ENCODE results near the gene LRRC14B.
"Not testable (repeated sequence)": the region's sequence is repeated elsewhere in the genome, so short reads cannot be mapped to it uniquely, and the experiment has no call there.

LRRC14B gene

DNA sequence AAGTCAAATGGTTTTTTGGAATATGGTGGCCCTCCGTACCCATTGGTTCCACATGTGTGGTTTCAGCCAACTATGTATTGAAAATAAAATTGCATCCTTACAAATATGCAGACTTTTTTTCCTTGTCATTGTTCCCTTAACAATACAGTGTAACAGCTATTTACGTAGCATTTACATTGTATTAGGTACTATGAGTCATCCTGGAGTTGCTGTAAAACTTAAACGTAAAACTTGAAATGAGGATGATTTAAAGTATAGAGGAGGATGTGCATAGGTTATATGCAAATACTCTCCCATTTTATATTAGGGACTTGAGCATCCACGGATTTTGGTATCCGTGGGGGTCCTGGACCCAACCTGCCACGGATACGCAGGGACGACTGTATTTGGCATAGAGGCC is 43.2 kb downstream of the LRRC14B start:
- no peak overlapping the region for H3K23ac ChIP-seq (ENCODE audit: low read length)
- no peak overlapping the region for H2AK5ac ChIP-seq (ENCODE audit: low read length)
- no peak overlapping the region for H4K8ac ChIP-seq (ENCODE audit: low read depth, low read length)
- no peaks in the 10 kb centered on the region for H3K36me3 ChIP-seq (ENCODE audit: control insufficient read depth, insufficient read depth, low read length)
- no peak overlapping the region for H2BK120ac ChIP-seq (ENCODE audit: low read depth, low read length)
- no peak overlapping the region for H2BK15ac ChIP-seq (replicated peaks; ENCODE audit: low read depth)
- WGBS (ENCODE audit: extremely low coverage, insufficient coverage, low lambda C conversion rate) = no CpG with 5 or more reads among the region's 8 CpGs
- no peak overlapping the region for H2BK5ac ChIP-seq (ENCODE audit: low read length)
- H3K79me1 ChIP-seq (ENCODE audit: low read length) = no peaks in the 10 kb centered on the region
- H3K4me1 ChIP-seq (ENCODE audit: control insufficient read depth, low read depth, low read length) = no peaks in the 10 kb centered on the region
- no peak for DNase-seq
- H3K27me3 ChIP-seq (ENCODE audit: insufficient read depth, low read length, poor library complexity) = no peaks in the 10 kb centered on the region
- no peak overlapping the region for H3K27ac ChIP-seq (ENCODE audit: low read depth, low read length)
- no peak overlapping the region for H3K18ac ChIP-seq (ENCODE audit: low read length)
- no peak overlapping the region for H3K9ac ChIP-seq (ENCODE audit: low read length)
- H3K79me2 ChIP-seq (ENCODE audit: control insufficient read depth, insufficient read depth, low read length) = no peaks in the 10 kb centered on the region
- H4K5ac ChIP-seq (ENCODE audit: low read length) = no peak overlapping the region
- H3K4me2 ChIP-seq (ENCODE audit: low read length) = no peak overlapping the region
- no peak overlapping the region for H3K4me3 ChIP-seq (ENCODE audit: low read length)
- H3K4ac ChIP-seq (ENCODE audit: low read depth, low read length) = no peak overlapping the region
- H3K56ac ChIP-seq (ENCODE audit: low read length) = no peak overlapping the region

DNA sequence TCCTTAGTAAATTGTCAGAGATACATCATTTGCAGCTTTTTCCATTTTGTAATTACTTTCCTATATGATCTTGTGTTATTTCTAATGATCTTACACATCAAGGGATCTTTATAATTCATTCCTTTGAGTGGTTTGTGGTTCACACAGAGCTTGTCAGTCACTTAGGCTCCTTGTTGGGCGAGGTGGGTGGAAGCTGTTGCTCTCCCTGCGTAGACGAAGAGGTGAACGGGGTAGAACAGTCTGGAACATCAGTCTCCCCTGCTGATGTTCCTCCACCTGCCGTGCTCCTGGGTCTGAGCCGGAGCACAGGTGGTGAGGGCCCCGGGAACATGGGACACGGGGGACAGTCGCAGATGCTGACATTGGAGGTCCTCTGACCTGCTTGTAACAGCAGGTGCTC is 44.2 kb downstream of the LRRC14B start:
- not testable (repeated sequence) for H2BK5ac ChIP-seq (ENCODE audit: low read length); H2BK15ac ChIP-seq (replicated peaks; ENCODE audit: low read depth); H4K5ac ChIP-seq (ENCODE audit: low read length); H3K4ac ChIP-seq (ENCODE audit: low read depth, low read length); H3K4me2 ChIP-seq (ENCODE audit: low read length); DNase-seq; H4K8ac ChIP-seq (ENCODE audit: low read depth, low read length); H3K27me3 ChIP-seq (ENCODE audit: insufficient read depth, low read length, poor library complexity); H2BK120ac ChIP-seq (ENCODE audit: low read depth, low read length); H2AK5ac ChIP-seq (ENCODE audit: low read length); H3K79me2 ChIP-seq (ENCODE audit: control insufficient read depth, insufficient read depth, low read length); H3K4me1 ChIP-seq (ENCODE audit: control insufficient read depth, low read depth, low read length); H3K23ac ChIP-seq (ENCODE audit: low read length); H3K56ac ChIP-seq (ENCODE audit: low read length); H3K36me3 ChIP-seq (ENCODE audit: control insufficient read depth, insufficient read depth, low read length); H3K27ac ChIP-seq (ENCODE audit: low read depth, low read length); H3K9ac ChIP-seq (ENCODE audit: low read length); H3K4me3 ChIP-seq (ENCODE audit: low read length); H3K18ac ChIP-seq (ENCODE audit: low read length); H3K79me1 ChIP-seq (ENCODE audit: low read length)
- no CpG with 5 or more reads among the region's 9 CpGs for WGBS (ENCODE audit: extremely low coverage, insufficient coverage, low lambda C conversion rate)

GRCh38 chr5:237931-238330 is 46.6 kb downstream of the LRRC14B start:
- H3K36me3 ChIP-seq (ENCODE audit: control insufficient read depth, insufficient read depth, low read length); H2AK5ac ChIP-seq (ENCODE audit: low read length); H3K56ac ChIP-seq (ENCODE audit: low read length); H3K27ac ChIP-seq (ENCODE audit: low read depth, low read length); H4K5ac ChIP-seq (ENCODE audit: low read length); H3K18ac ChIP-seq (ENCODE audit: low read length); DNase-seq; H3K79me2 ChIP-seq (ENCODE audit: control insufficient read depth, insufficient read depth, low read length); H3K4me1 ChIP-seq (ENCODE audit: control insufficient read depth, low read depth, low read length); H3K27me3 ChIP-seq (ENCODE audit: insufficient read depth, low read length, poor library complexity); H3K4me3 ChIP-seq (ENCODE audit: low read length); H3K79me1 ChIP-seq (ENCODE audit: low read length); H2BK5ac ChIP-seq (ENCODE audit: low read length); H2BK120ac ChIP-seq (ENCODE audit: low read depth, low read length); H4K8ac ChIP-seq (ENCODE audit: low read depth, low read length); H3K4ac ChIP-seq (ENCODE audit: low read depth, low read length); H3K4me2 ChIP-seq (ENCODE audit: low read length); H3K9ac ChIP-seq (ENCODE audit: low read length); H3K23ac ChIP-seq (ENCODE audit: low read length); H2BK15ac ChIP-seq (replicated peaks; ENCODE audit: low read depth): not testable (repeated sequence)
- WGBS (ENCODE audit: extremely low coverage, insufficient coverage, low lambda C conversion rate) = no CpG with 5 or more reads among the region's 8 CpGs

- H2BK15ac ChIP-seq (replicated peaks; ENCODE audit: low read depth); H3K4ac ChIP-seq (ENCODE audit: low read depth, low read length); H3K4me2 ChIP-seq (ENCODE audit: low read length); H3K79me2 ChIP-seq (ENCODE audit: control insufficient read depth, insufficient read depth, low read length); H3K9ac ChIP-seq (ENCODE audit: low read length); H3K36me3 ChIP-seq (ENCODE audit: control insufficient read depth, insufficient read depth, low read length); H3K27me3 ChIP-seq (ENCODE audit: insufficient read depth, low read length, poor library complexity); H2BK5ac ChIP-seq (ENCODE audit: low read length); H4K8ac ChIP-seq (ENCODE audit: low read depth, low read length); H3K23ac ChIP-seq (ENCODE audit: low read length); H3K27ac ChIP-seq (ENCODE audit: low read depth, low read length); H4K5ac ChIP-seq (ENCODE audit: low read length); H3K4me1 ChIP-seq (ENCODE audit: control insufficient read depth, low read depth, low read length); H3K18ac ChIP-seq (ENCODE audit: low read length); H3K56ac ChIP-seq (ENCODE audit: low read length); DNase-seq; H2AK5ac ChIP-seq (ENCODE audit: low read length); H3K79me1 ChIP-seq (ENCODE audit: low read length); H3K4me3 ChIP-seq (ENCODE audit: low read length); H2BK120ac ChIP-seq (ENCODE audit: low read depth, low read length): not testable (repeated sequence)
- WGBS (ENCODE audit: extremely low coverage, insufficient coverage, low lambda C conversion rate) = no CpG with 5 or more reads among the region's 7 CpGs
Measured at GRCh38 chr5:240550-240949, 49.3 kb downstream of the LRRC14B start.

- H3K23ac ChIP-seq (ENCODE audit: low read length); H3K9ac ChIP-seq (ENCODE audit: low read length); H2BK120ac ChIP-seq (ENCODE audit: low read depth, low read length); H2BK15ac ChIP-seq (replicated peaks; ENCODE audit: low read depth); H3K4me3 ChIP-seq (ENCODE audit: low read length); H3K36me3 ChIP-seq (ENCODE audit: control insufficient read depth, insufficient read depth, low read length); H3K79me2 ChIP-seq (ENCODE audit: control insufficient read depth, insufficient read depth, low read length); H2BK5ac ChIP-seq (ENCODE audit: low read length); H4K5ac ChIP-seq (ENCODE audit: low read length); H3K4me2 ChIP-seq (ENCODE audit: low read length); H2AK5ac ChIP-seq (ENCODE audit: low read length); H3K27ac ChIP-seq (ENCODE audit: low read depth, low read length); H3K4ac ChIP-seq (ENCODE audit: low read depth, low read length); H4K8ac ChIP-seq (ENCODE audit: low read depth, low read length); H3K27me3 ChIP-seq (ENCODE audit: insufficient read depth, low read length, poor library complexity); DNase-seq; H3K4me1 ChIP-seq (ENCODE audit: control insufficient read depth, low read depth, low read length); H3K79me1 ChIP-seq (ENCODE audit: low read length); H3K56ac ChIP-seq (ENCODE audit: low read length); H3K18ac ChIP-seq (ENCODE audit: low read length): not testable (repeated sequence)
- no CpG with 5 or more reads among the region's 13 CpGs for WGBS (ENCODE audit: extremely low coverage, insufficient coverage, low lambda C conversion rate)
Measured at GRCh38 chr5:241045-241669, 49.9 kb downstream of the LRRC14B start.

DNA sequence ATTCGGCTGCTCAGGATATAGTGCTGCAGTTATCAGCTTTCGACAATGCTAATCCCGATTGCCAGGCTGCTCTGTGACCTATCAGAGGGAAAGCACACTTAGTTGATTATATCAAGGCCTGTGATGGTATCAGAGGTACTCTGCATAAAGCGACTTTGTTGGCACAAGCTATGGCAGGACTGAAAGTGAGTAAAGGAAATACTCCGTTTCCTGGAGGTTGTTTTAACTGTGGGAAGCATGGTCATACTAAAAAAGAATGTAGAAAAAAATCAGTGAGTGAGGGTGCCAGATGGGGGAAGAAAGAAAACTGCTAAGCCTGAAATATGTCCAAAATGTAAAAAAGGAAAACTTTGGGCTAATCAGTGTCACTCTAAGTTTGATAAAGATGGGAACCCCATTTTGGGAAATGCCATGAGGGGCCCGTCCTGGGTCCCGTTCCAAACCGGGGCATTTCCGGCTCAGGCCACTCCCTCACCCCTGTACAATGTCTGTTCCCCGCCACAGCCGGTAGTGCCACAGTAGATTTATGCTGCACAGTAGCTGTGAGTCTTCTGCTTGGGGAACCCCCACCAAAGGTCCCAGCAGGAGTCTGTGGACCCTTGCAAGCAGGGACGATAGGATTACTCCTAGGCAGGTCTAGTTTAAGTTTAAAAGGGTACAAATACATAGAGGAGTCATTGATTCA is 52.5 kb downstream of the LRRC14B start:
- H2BK15ac ChIP-seq (replicated peaks; ENCODE audit: low read depth); DNase-seq; H4K5ac ChIP-seq (ENCODE audit: low read length); H3K4me2 ChIP-seq (ENCODE audit: low read length); H3K18ac ChIP-seq (ENCODE audit: low read length); H3K23ac ChIP-seq (ENCODE audit: low read length); H2BK120ac ChIP-seq (ENCODE audit: low read depth, low read length); H2AK5ac ChIP-seq (ENCODE audit: low read length); H3K79me1 ChIP-seq (ENCODE audit: low read length); H3K56ac ChIP-seq (ENCODE audit: low read length); H2BK5ac ChIP-seq (ENCODE audit: low read length); H3K79me2 ChIP-seq (ENCODE audit: control insufficient read depth, insufficient read depth, low read length); H3K9ac ChIP-seq (ENCODE audit: low read length); H4K8ac ChIP-seq (ENCODE audit: low read depth, low read length); H3K4ac ChIP-seq (ENCODE audit: low read depth, low read length); H3K4me3 ChIP-seq (ENCODE audit: low read length); H3K4me1 ChIP-seq (ENCODE audit: control insufficient read depth, low read depth, low read length); H3K27ac ChIP-seq (ENCODE audit: low read depth, low read length); H3K36me3 ChIP-seq (ENCODE audit: control insufficient read depth, insufficient read depth, low read length); H3K27me3 ChIP-seq (ENCODE audit: insufficient read depth, low read length, poor library complexity): not testable (repeated sequence)
- WGBS (ENCODE audit: extremely low coverage, insufficient coverage, low lambda C conversion rate) = no CpG with 5 or more reads among the region's 12 CpGs

All from mesendoderm (in vitro differentiated cells).